Transverse colon (tissue), 4 donors: Measurements from ENCODE around the gene AKR1E2. TPM values are rescaled to one million over a fixed set of nuclear protein-coding genes. Genes with fewer than 3 reads are reported as not detected.

Source experiments
- DNase-seq: peaks from one replicate; pipeline ENCODE4 v3.0.0-alpha.2; 2019
- H3K27ac ChIP-seq, 4 donors: fragments of 200-600 bp; sonication (generic); 2 replicates each; pipeline ENCODE4 v1.5.1; 2016 to 2018; ENCODE audit warnings: inconsistent platforms in 4 of 4
- H3K27me3 ChIP-seq: fragments of 200-600 bp; sonication (generic); 2 replicates; pipeline ENCODE4 v1.5.1; 2017; ENCODE audit warnings: inconsistent platforms
- H3K36me3 ChIP-seq, 4 donors: fragments of 200-600 bp; sonication (generic); 2 replicates each; pipeline ENCODE4 v1.5.1; 2017 to 2019; ENCODE audit warnings: inconsistent platforms in 4 of 4
- H3K4me1 ChIP-seq, 4 donors: fragments of 200-600 bp; sonication (generic); 2 replicates each; pipeline ENCODE4 v1.5.1; 2017 to 2020; ENCODE audit warnings: inconsistent platforms in 4 of 4
- H3K4me3 ChIP-seq, 4 donors: fragments of 200-600 bp; sonication (generic); 1 replicate in 1 of 4; 2 replicates in 3 of 4; pipeline versions ENCODE4 v1.5.1 to v1.6.1; 2017 to 2019; ENCODE audit warnings: inconsistent platforms in 4 of 4
- H3K9me3 ChIP-seq, 2 donors: fragments of 200-600 bp; sonication (generic); 2 replicates each; pipeline ENCODE4 v1.5.1; 2017 to 2019; ENCODE audit warnings: inconsistent platforms in 2 of 2
- CTCF ChIP-seq, 5 experiments: fragments of 200-600 bp in 3 of 5; fragments of 450-650 bp in 2 of 5; sonication (generic) in 3 of 5; IDR thresholded peaks; 1 replicate in 2 of 5; 2 replicates in 3 of 5; pipeline ENCODE4 v1.5.1; 2016 to 2017; ENCODE audit warnings: antibody characterized with exemption in 5 of 5, inconsistent platforms in 3 of 5, mild to moderate bottlenecking in 2 of 5, moderate library complexity in 1 of 5
- EP300 ChIP-seq: sonication (generic); formaldehyde crosslinking; IDR thresholded peaks from one replicate; pipeline ENCODE4 v1.6.1; 2017; ENCODE audit warnings: antibody characterized with exemption, low read depth
- POLR2A ChIP-seq: fragments of 450-650 bp; IDR thresholded peaks from one replicate; pipeline ENCODE4 v1.6.1; 2016; ENCODE audit warnings: antibody characterized with exemption, mild to moderate bottlenecking, moderate library complexity
- POLR2AphosphoS5 ChIP-seq, 3 donors: sonication (generic); formaldehyde crosslinking; IDR thresholded peaks; one replicate each; pipeline ENCODE4 v1.6.1; 2016; ENCODE audit warnings: antibody characterized with exemption in 3 of 3
- WGBS, 2 donors: methylation state at CpG; one replicate each; pipeline ENCODE4 v1.1.5; 2018; ENCODE audit warnings: low coverage in 1 of 2; 5-methylcytosine and 5-hydroxymethylcytosine counted together
- in situ Hi-C, 4 donors: fragments of 200-750 bp; cut with MboI; loops; one replicate each; pipeline versions ENCODE4 v1.15.0 to v1.15.1; 2017; ENCODE audit warnings: low sequenced_read_pairs in 3 of 4, low pct_ligation_motif_present in 1 of 4, low pct_unique_long_range_greater_than_20kb in 1 of 4
- intact Hi-C: fragments of 100-400 bp; cut with DNase I; formaldehyde crosslinking; loops from one replicate; pipeline ENCODE4 v1.15.1; 2023; ENCODE audit warnings: low total_unique reads
- total RNA-seq, 4 donors: library from RNA; depleted of rRNA; stranded (reverse); fragments of >200 nt; gene quantifications; one replicate each; pipeline ENCODE4 v1.1.0, GENCODE V29; 2016

The AKR1E2 gene
- total RNA-seq, 4 donors from 2014 or later: 3.8 to 34.8 (median 5.3) TPM

DNA sequence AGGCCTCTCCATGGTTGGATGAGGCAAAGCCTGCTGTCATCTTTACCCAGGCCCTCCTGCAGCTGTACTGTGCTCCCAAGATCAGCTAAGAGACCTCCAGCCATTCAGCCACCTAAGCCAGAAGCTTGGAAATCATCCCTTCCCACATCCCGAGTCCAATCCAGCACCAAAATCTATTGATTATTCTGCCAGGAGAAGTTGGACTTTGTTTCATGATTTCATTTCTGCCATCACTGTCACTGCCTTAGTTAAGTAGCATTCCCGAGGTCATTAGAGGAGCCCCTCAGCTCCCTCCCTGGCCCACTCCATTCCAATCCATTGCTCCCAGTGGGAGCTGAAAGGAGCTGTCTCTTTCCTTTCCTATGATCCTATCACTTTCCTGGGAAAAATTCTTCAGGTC, 14.1 kb downstream of the AKR1E2 start:
- no peak for DNase-seq
- 78% methylated on average over 2 of the region's 2 CpGs; no CpG with 5 or more reads in 1 of the 2 donors for WGBS, 2 donors
- no peaks in the 10 kb centered on the region for H3K9me3 ChIP-seq
- H3K27ac ChIP-seq: no peak overlapping the region
- H3K4me1 ChIP-seq: no peaks in the 10 kb centered on the region
- intact Hi-C loops: no loop called here
- H3K4me3 ChIP-seq: no peak overlapping the region
- TF ChIP-seq POLR2A (no peak), EP300 (no peak)
- H3K27me3 ChIP-seq: no peaks in the 10 kb centered on the region
- in situ Hi-C loops: loop anchor here (10.0 to 25.0 kb wide), 6 partner anchors 247 to 772 kb away; partner anchors contain the start of gene AKR1C3 (in 2 of the 4)
- H3K36me3 ChIP-seq: no peaks in the 10 kb centered on the region

GRCh38 chr10:4843525-4844180, 17.6 kb downstream of the AKR1E2 start:
- in situ Hi-C loops (loop anchor here (10.0 to 25.0 kb wide), 6 partner anchors 244 to 769 kb away; partner anchors contain the start of gene AKR1C3 (in 2 of the 4)), intact Hi-C loops (no loop called here)
- no peak for DNase-seq
- Histone ChIP-seq H3K27me3 (no peaks in the 10 kb centered on the region), H3K9me3 (no peaks in the 10 kb centered on the region), H3K27ac (no peak overlapping the region), H3K4me1 (no peaks in the 10 kb centered on the region), H3K4me3 (no peak overlapping the region), H3K36me3 (no peaks in the 10 kb centered on the region)
- 94% methylated on average over 16 of the region's 16 CpGs; no CpG with 5 or more reads in 1 of the 2 donors for WGBS, 2 donors
- TF ChIP-seq POLR2AphosphoS5 (IDR thresholded peaks at IDR 0.05) (no peak), EP300 (no peak), CTCF (IDR thresholded peaks at IDR 0.05) (no peak), POLR2A (no peak)

- DNase-seq: no peak
- in situ Hi-C loops: loop anchor here (5.0 to 25.0 kb wide), 7 partner anchors 242 to 767 kb away; partner anchors contain the start of gene AKR1C3 (in 2 of the 4)
- no peaks in the 10 kb centered on the region for H3K36me3 ChIP-seq
- H3K27me3 ChIP-seq: no peaks in the 10 kb centered on the region
- intact Hi-C loops: no loop called here
- no peak overlapping the region for H3K4me3 ChIP-seq
- no peak overlapping the region for H3K27ac ChIP-seq
- peaks cover 0 to 4% (median 0%) of the 10 kb centered on the region in 4 donors for H3K4me1 ChIP-seq
- WGBS, 2 donors: 94 to 99% methylated on average over 3 to 15 of the region's 25 CpGs
- TF ChIP-seq EP300 (no peak), POLR2A (no peak), CTCF (IDR thresholded peaks at IDR 0.05) (no peak), POLR2AphosphoS5 (IDR thresholded peaks at IDR 0.05) (no peak)
- H3K9me3 ChIP-seq: no peaks in the 10 kb centered on the region
These were observed 18.9 kb downstream of the AKR1E2 start for GRCh38 chr10:4844864-4845263.

DNA sequence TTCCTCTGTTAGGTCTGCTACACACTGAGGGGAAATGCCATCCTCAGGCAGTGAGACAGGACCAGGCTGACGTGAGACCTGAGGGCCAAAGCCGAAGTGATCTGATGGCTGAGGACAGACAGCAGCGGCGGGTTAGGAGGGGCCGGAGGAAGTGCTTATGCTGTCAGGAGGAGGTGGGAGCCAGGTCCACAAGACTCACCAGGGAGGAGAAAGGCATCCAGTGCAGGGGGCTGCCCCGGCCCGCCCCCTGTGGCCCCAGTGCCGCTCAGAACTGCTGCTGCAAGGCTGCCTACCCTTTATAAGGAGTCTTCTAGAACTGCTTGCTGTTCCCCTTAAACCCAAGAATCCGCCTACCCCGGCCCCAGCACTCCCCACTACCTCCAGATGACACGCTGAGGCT, 19.8 kb downstream of the AKR1E2 start:
- DNase-seq: no peak
- H3K4me3 ChIP-seq: no peak overlapping the region
- H3K27ac ChIP-seq: no peak overlapping the region
- H3K27me3 ChIP-seq: no peaks in the 10 kb centered on the region
- intact Hi-C loops: no loop called here
- peaks cover 0 to 8% (median 0%) of the 10 kb centered on the region in 4 donors for H3K4me1 ChIP-seq
- TF ChIP-seq POLR2A: no peak
- TF ChIP-seq POLR2AphosphoS5 (IDR thresholded peaks at IDR 0.05): no peak
- TF ChIP-seq CTCF (IDR thresholded peaks at IDR 0.05): no peak
- no peak for TF ChIP-seq EP300
- 93 to 100% methylated on average over 4 to 11 of the region's 11 CpGs for WGBS, 2 donors
- H3K9me3 ChIP-seq: no peaks in the 10 kb centered on the region
- no peaks in the 10 kb centered on the region for H3K36me3 ChIP-seq
- in situ Hi-C loops: loop anchor here (5.0 to 25.0 kb wide), 7 partner anchors 242 to 767 kb away; partner anchors contain the start of gene AKR1C3 (in 2 of the 4)
